ENCODE measurements around the gene TLE4.

GRCh38 chr9:79551586-79551985, 20.2 kb upstream of the TLE4 start:
- TF ChIP-seq EZH2 (IDR thresholded peaks at IDR 0.05; ENCODE audit: low read length, missing control alignments) (no peak), CTCF (conservative IDR thresholded peaks at IDR 0.05 in 1 of 2, IDR thresholded peaks at IDR 0.05 in 1 of 2; ENCODE audit: low read depth in 1 of 2, low read length in 2 of 2) (no peak)
